PC-9 (cell line): Measurements from ENCODE around the gene ID1.

ENCODE experiments used
- CTCF ChIP-seq: fragments of 200-600 bp; sonication (generic); conservative IDR thresholded peaks from 2 replicates; pipeline ENCODE4 v1.6.1; 2017; ENCODE audit warnings: mixed run types, antibody characterized with exemption, mild to moderate bottlenecking, moderate library complexity
- EZH2 ChIP-seq: fragments of 200-600 bp; sonication (generic); IDR thresholded peaks from 2 replicates; pipeline ENCODE4 v1.8.0; 2017; ENCODE audit warnings: antibody characterized with exemption, low read depth

GRCh38 chr20:31617432-31618104, 12.5 kb downstream of the ID1 start:
- TF ChIP-seq EZH2 (no peak), CTCF (no peak)
